GM23338 (cell line): ENCODE data around the gene CYP24A1.

Experiments used
- CTCF ChIP-seq, 2 experiments: fragments of 200-600 bp in 1 of 2; sonication (generic) in 1 of 2; conservative IDR thresholded peaks; 2 replicates each; pipeline versions ENCODE4 v1.5.1 to v1.6.1; 2016 to 2017; ENCODE audit warnings: antibody characterized with exemption in 2 of 2, low read depth in 2 of 2, mild to moderate bottlenecking in 2 of 2, moderate library complexity in 1 of 2
- EZH2 ChIP-seq: fragments of 200-600 bp; sonication (generic); IDR thresholded peaks from one replicate; pipeline ENCODE4 v1.8.0; 2017; ENCODE audit warnings: antibody characterized with exemption, mild to moderate bottlenecking, low read depth; ENCODE audit not compliant: unreplicated experiment
- JUNB ChIP-seq: IDR thresholded peaks from one replicate; pipeline ENCODE4 v1.6.1; 2016; ENCODE audit warnings: antibody characterized with exemption; ENCODE audit not compliant: unreplicated experiment
- POLR2AphosphoS5 ChIP-seq: IDR thresholded peaks from 2 replicates; pipeline ENCODE4 v1.6.1; 2016; ENCODE audit warnings: antibody characterized with exemption, low read depth

- TF ChIP-seq JUNB: no peak
- TF ChIP-seq EZH2: no peak
- TF ChIP-seq CTCF (conservative IDR thresholded peaks at IDR 0.05; ENCODE audit: low read depth in 2 of 2): no peak
- TF ChIP-seq POLR2AphosphoS5: no peak
Measured at GRCh38 chr20:54223285-54223684, 49.5 kb upstream of the CYP24A1 start.
